NCI-H2107 treated with DMSO at 0.1 percent for 48 hours (cell line): ENCODE results near the gene TMEM240.
"Not testable (repeated sequence)": the region's sequence is repeated elsewhere in the genome, so short reads cannot be mapped to it uniquely, and the experiment has no call there.

ENCODE experiments used
- DNase-seq: peaks from one replicate; lab custom pipeline; 2025; ENCODE audit not compliant: unreplicated experiment; lab: John Stamatoyannopoulos, UW

TMEM240 gene

GRCh38 chr1:1495461-1495975 lies 44.9 kb downstream of the TMEM240 start:
- not testable (repeated sequence) for DNase-seq

- not testable (repeated sequence) for DNase-seq
These were observed 46.1 kb downstream of the TMEM240 start for GRCh38 chr1:1494311-1494710.

- no peak for DNase-seq
These were observed 48.8 kb downstream of the TMEM240 start for GRCh38 chr1:1491601-1492000.

- no peak for DNase-seq
These were observed 49.7 kb downstream of the TMEM240 start for GRCh38 chr1:1490633-1491230.

- DNase-seq = no peak
These were observed 50.6 kb downstream of the TMEM240 start for GRCh38 chr1:1489861-1490260.

GRCh38 chr1:1489231-1489630 lies 51.2 kb downstream of the TMEM240 start:
- no peak for DNase-seq

- DNase-seq = no peak
These were observed 52.7 kb downstream of the TMEM240 start for GRCh38 chr1:1487701-1488100.

- not testable (repeated sequence) for DNase-seq
These were observed 54.6 kb downstream of the TMEM240 start for GRCh38 chr1:1485755-1486317.

- not testable (repeated sequence) for DNase-seq
These were observed 55.3 kb downstream of the TMEM240 start for GRCh38 chr1:1484976-1485750.
